Heart right ventricle (tissue), 16 donors: Measurements from ENCODE around the gene MAGEB17. TPM values are rescaled to one million over a fixed set of nuclear protein-coding genes. Genes with fewer than 3 reads are reported as not detected.
"Not testable (repeated sequence)": the region's sequence is repeated elsewhere in the genome, so short reads cannot be mapped to it uniquely, and the experiment has no call there.

ENCODE experiments used
- ATAC-seq, 8 donors: fragments of 200-7000 bp; cut with Tn5 transposase; one replicate each; pipeline ENCODE4 v1.9.1; 2020; ENCODE audit warnings: mild to moderate bottlenecking in 8 of 8, moderate library complexity in 8 of 8, moderate number of reproducible peaks in 1 of 8
- DNase-seq, 2 donors: peaks; one replicate each; pipeline ENCODE4 v3.0.0-alpha.2; 2020
- H3K27ac ChIP-seq, 10 donors: fragments of 200-600 bp; sonication (generic) in 2 of 10; one replicate each; pipeline versions ENCODE4 v1.5.0 to v1.8.0; 2020 to 2022; ENCODE audit warnings: mild to moderate bottlenecking in 3 of 10
- H3K27me3 ChIP-seq, 7 donors: fragments of 200-600 bp; one replicate each; pipeline ENCODE4 v1.8.0; 2021 to 2022; ENCODE audit warnings: mild to moderate bottlenecking in 2 of 7
- H3K36me3 ChIP-seq, 9 donors: fragments of 200-600 bp; sonication (generic) in 1 of 9; one replicate each; pipeline versions ENCODE4 v1.5.0 to v1.8.0; 2020 to 2022; ENCODE audit warnings: mild to moderate bottlenecking in 2 of 9
- H3K4me1 ChIP-seq, 9 donors: fragments of 200-600 bp; sonication (generic) in 1 of 9; one replicate each; pipeline versions ENCODE4 v1.5.0 to v1.8.0; 2020 to 2022; ENCODE audit warnings: mild to moderate bottlenecking in 4 of 9
- H3K4me3 ChIP-seq, 10 donors: fragments of 200-600 bp; sonication (generic) in 2 of 10; one replicate each; pipeline versions ENCODE4 v1.5.0 to v1.8.0; 2020 to 2022; ENCODE audit warnings: mild to moderate bottlenecking in 7 of 10, moderate library complexity in 2 of 10
- H3K9me3 ChIP-seq, 11 donors: fragments of 200-600 bp in 10 of 11; sonication (generic) in 2 of 11; one replicate each; pipeline versions ENCODE4 v1.5.0 to v1.8.0; 2013 to 2022; ENCODE audit warnings: mild to moderate bottlenecking in 2 of 11, control low read depth in 1 of 11, moderate library complexity in 1 of 11
- CTCF ChIP-seq, 9 donors: fragments of 200-600 bp; sonication (generic) in 2 of 9; IDR thresholded peaks; one replicate each; pipeline versions ENCODE4 v1.5.0 to v1.8.0; 2021 to 2022; ENCODE audit warnings: antibody characterized with exemption in 9 of 9, mild to moderate bottlenecking in 5 of 9, moderate library complexity in 1 of 9
- WGBS, 2 donors: extraction: QIAGEN DNeasy Blood & Tissue Kit; methylation state at CpG; one replicate each; pipeline ENCODE4 v1.1.7; 2013; ENCODE audit warnings: inconsistent platforms in 1 of 2; 5-methylcytosine and 5-hydroxymethylcytosine counted together
- intact Hi-C, 10 donors: fragments of 100-400 bp; cut with DNase I; formaldehyde crosslinking; loops; one replicate each; pipeline versions ENCODE4 v1.11.1 to v1.14.2; 2022
- polyA plus RNA-seq, 2 donors: library from polyadenylated mRNA; stranded (reverse); fragments of 200-250 nt; gene quantifications; one replicate each; pipeline ENCODE4 v1.2.3, GENCODE V29; 2013
- total RNA-seq, 10 donors: library from RNA; stranded (reverse); fragmentation: NEBNext Ultra II Directional in 3 of 10; extraction: Animal tissue kit (Norgen Biotek cat#: 25700) in 3 of 10; gene quantifications; one replicate each; pipeline versions ENCODE4 v1.2.1 to v1.2.4, GENCODE V29; 2021 to 2023
- donor health status: Arrhythmogenic right ventricular cardiomyopathy.
- donor health status: ischemic (EF 13 %, LVEDD 7.1; RV severe dilation, severe dysfunction).
- donor health status: healthy with polysubstance abuse.
- donor health status: DM: no; HTN: yes; CAD: no.
- donor health status: DM: no; HTN: no; CAD: no.
- donor health status: ischemic (EF 25% LVEDD 6.9; RV normal size, moderate dysfunction).
- donor health status: ischemic (EF 25% LVEDD 5.7; RV mildly dilated, moderate dysfunction).
- donor health status: healthy.
- donor health status: DM: yes; HTN: yes; CAD: no.
- donor health status: Ischemic cardiomyopathy.
- donor health status: ischemic (EF 35%, LVEDD 5.7; RV mildly dilated, moderate dysfunction).
- donor health status: nonischemic (EF 11% LVEDD 7.7; RV severe dilation, severe dysfunction).
- donor health status: DM: yes; HTN: yes; CAD: no.
- donor health status: PGD.
- donor health status: ischemic (EF 29% LVEDD 5.4; RV normal size, mild dysfunction).
- donor health status: nonischemic (EF 23%, LVEDD 6.1; RV moderate dilation, normal function).

MAGEB17 gene
- total and polyA plus RNA-seq, 12 donors: 0.04 to 0.19 TPM; not detected in 10

- Histone ChIP-seq H3K27me3 (peaks cover 0 to 66% (median 0%) of the 10 kb centered on the region in 7 donors), H3K4me1 (no peaks in the 10 kb centered on the region), H3K36me3 (no peaks in the 10 kb centered on the region), H3K9me3 (no peaks in the 10 kb centered on the region), H3K4me3 (no peak overlapping the region), H3K27ac (no peak overlapping the region)
- DNase-seq (no peak), ATAC-seq (no peak)
- 58 to 65% methylated on average over 2 of the region's 2 CpGs for WGBS, 2 donors
- intact Hi-C loops: no loop called here
- no peak for TF ChIP-seq CTCF (IDR thresholded peaks at IDR 0.05)
These were observed 22.9 kb upstream of the MAGEB17 start for GRCh38 chrX:16144420-16144819.

GRCh38 chrX:16145093-16145492, 22.2 kb upstream of the MAGEB17 start:
- ATAC-seq, H3K9me3 ChIP-seq, DNase-seq, H3K4me1 ChIP-seq, H3K36me3 ChIP-seq, H3K27ac ChIP-seq, H3K4me3 ChIP-seq, intact Hi-C loops: not testable (repeated sequence)
- H3K27me3 ChIP-seq: peaks cover 0 to 59% (median 0%) of the 10 kb centered on the region in 7 donors
- 58 to 84% methylated on average over 1 of the region's 1 CpG for WGBS, 2 donors

- intact Hi-C loops: no loop called here
- no peak for TF ChIP-seq CTCF (IDR thresholded peaks at IDR 0.05)
- no peak overlapping the region for H3K4me3 ChIP-seq
- DNase-seq (no peak), ATAC-seq (no peak)
- no peaks in the 10 kb centered on the region for H3K9me3 ChIP-seq
- no peaks in the 10 kb centered on the region for H3K36me3 ChIP-seq
- peaks cover 0 to 53% (median 0%) of the 10 kb centered on the region in 7 donors for H3K27me3 ChIP-seq
- no peak overlapping the region for H3K27ac ChIP-seq
- H3K4me1 ChIP-seq: no peaks in the 10 kb centered on the region
These were observed 21.6 kb upstream of the MAGEB17 start for GRCh38 chrX:16145656-16146055.

- no peak for ATAC-seq
- Histone ChIP-seq H3K9me3 (no peaks in the 10 kb centered on the region), H3K4me3 (no peak overlapping the region), H3K27ac (no peak overlapping the region), H3K4me1 (no peaks in the 10 kb centered on the region), H3K27me3 (peaks cover 0 to 34% (median 0%) of the 10 kb centered on the region in 7 donors), H3K36me3 (no peaks in the 10 kb centered on the region)
- WGBS, 2 donors: 54 to 80% methylated on average over 3 of the region's 3 CpGs
- no peak for DNase-seq
- TF ChIP-seq CTCF (IDR thresholded peaks at IDR 0.05): no peak
- intact Hi-C loops: no loop called here
These were observed 18.4 kb upstream of the MAGEB17 start for GRCh38 chrX:16148896-16149295.

GRCh38 chrX:16155581-16156096, 11.6 kb upstream of the MAGEB17 start:
- ATAC-seq: no peak
- Histone ChIP-seq H3K4me1 (no peaks in the 10 kb centered on the region), H3K4me3 (no peak overlapping the region), H3K27ac (no peak overlapping the region), H3K27me3 (peaks cover 0 to 35% (median 0%) of the 10 kb centered on the region in 7 donors), H3K9me3 (no peaks in the 10 kb centered on the region), H3K36me3 (no peaks in the 10 kb centered on the region)
- WGBS, 2 donors: 57 to 66% methylated on average over 5 of the region's 5 CpGs
- intact Hi-C loops: no loop called here
- DNase-seq: no peak
- TF ChIP-seq CTCF (IDR thresholded peaks at IDR 0.05): no peak
